GM21447 (cell line): Measurements from ENCODE around the gene DPM3.
"Not testable (repeated sequence)": the region's sequence is repeated elsewhere in the genome, so short reads cannot be mapped to it uniquely, and the experiment has no call there.

ENCODE experiments used
- ATAC-seq: cut with Tn5 transposase; IDR thresholded peaks from one replicate; pipeline ENCODE4 v1.9.1; 2021; ENCODE audit not compliant: unreplicated experiment

Gene DPM3

DNA sequence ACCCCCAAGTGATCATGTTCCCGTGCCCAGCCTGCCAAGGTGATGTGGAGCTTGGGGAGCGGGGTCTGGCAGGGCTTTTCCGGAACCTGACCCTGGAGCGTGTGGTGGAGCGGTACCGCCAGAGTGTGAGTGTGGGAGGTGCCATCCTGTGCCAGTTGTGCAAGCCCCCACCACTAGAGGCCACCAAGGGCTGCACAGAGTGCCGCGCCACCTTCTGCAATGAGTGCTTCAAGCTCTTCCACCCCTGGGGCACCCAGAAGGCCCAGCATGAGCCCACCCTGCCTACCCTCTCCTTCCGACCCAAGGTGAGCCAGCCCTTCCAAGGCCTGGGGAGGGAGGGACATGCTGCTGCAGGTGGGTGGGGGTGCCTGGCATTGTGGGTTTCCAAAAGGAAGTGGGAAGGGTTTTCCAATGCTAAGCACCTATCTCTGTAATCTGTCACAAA, 35.6 kb upstream of the DPM3 start:
- ATAC-seq = no peak

DNA sequence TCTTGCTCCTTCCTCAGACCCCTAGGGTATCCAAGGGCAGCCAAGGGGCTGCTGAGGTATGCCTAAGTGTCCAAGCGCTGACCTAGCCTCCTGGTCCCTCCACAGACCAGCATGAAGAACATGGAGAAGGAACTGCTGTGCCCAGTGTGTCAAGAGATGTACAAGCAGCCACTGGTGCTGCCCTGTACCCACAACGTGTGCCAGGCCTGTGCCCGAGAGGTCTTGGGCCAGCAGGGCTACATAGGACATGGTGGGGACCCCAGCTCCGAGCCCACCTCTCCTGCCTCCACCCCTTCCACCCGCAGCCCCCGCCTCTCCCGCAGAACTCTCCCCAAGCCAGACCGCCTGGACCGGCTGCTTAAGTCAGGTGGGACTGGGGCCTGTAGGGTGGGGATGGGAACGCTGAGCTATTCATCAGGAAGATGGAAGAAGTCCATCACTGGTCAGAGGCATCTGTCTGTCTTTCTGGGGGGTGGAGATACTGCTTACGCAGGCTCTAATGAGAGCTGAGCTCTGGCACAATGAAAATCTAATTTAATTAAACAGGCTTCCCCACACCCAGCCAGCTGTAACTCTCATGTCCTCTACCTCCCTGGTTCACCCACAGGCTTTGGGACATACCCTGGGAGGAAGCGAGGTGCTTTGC, 35.1 kb upstream of the DPM3 start:
- ATAC-seq = no peak

DNA sequence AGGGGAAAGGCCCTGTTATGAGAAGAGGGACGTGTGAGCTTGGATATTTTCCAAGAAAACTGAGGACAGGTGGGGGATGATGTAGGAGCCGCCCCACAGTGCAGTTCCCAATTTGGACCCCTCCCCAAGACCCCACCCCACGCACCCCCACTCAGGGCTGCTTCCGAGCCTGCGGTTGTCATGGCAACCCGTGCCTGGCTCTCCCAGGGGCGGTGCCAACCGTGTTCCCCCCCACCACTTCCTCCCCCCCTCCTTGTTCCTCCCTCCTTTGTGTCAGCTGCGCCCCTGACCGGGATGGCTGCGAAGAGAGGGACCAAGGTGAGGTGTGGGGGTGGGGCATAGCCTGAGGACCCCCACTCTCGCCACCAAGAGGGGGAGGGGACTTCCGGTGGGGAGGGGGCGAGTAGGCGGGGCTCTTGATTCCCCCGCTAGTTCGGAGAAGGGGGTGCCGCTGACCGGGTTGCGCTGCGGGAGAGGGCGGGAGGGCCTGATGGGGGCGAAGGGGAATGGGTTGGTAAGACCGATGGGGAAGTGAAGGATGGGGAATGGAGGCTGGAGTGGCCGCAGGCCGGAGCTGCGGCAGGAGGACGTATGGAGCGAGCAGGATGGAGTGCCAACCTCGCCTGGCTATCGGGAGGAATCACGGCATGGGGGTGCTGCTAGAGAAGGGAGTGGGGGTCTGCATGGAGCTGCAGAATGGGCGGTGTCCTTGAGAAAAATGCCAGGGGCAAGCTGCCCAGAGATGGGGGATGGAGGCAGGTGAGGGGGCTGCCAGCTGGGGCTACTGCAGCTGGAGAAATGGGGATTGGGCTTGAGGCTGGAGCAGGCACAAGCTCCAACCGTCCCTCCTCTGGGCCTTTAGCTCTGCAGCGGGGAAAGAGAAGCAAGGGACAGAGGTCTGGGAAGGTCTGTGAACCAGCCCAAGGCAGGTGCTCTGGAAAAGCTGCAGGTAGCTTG, 34.3 kb upstream of the DPM3 start:
- no peak for ATAC-seq

DNA sequence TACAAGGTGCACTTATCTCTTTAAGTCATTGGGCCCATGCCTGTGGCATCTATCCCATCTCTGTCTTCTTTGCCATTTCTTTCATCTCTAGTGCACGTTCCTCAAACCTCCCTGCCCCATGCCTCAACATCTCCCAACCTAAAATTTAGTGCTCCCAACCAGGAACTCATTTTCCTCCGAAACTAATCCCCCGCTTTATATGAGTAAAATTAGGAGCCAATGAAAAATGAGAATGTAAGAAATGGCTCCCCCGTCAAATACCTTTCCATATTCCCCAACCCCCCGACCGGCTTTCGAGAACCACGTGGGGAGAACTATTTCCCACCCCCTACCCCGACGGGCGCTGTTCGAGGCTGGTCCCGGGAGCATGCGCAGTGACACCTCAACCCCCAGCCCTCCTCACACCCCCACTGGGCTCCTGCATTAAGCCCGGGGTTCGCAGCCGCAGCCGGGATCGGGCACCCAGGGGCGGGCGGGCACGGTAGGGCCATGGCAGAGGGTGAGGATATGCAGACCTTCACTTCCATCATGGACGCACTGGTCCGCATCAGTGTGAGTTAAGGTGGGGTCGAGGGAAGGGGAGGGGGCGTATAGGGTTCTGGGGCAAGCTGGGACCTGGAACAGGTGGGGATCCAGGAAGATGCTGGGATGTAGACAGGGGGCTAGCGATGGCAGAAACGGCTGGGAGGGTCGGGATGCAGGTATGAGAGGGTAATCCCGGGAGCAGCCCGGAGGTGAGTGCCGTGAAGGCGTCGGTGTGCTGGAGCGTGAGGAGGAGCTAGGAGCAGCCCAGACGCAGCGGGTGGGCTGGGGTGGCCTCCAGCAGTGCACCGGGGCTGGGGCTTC, 33.4 kb upstream of the DPM3 start, which contains the start of gene TRIM46:
Gene TRIM46, plus strand, starts transcription at position 372 of the 846 bp plus-strand sequence. Its CDS starts 118 bp downstream, at position 490.
- peak; percentile 8 for ATAC-seq

DNA sequence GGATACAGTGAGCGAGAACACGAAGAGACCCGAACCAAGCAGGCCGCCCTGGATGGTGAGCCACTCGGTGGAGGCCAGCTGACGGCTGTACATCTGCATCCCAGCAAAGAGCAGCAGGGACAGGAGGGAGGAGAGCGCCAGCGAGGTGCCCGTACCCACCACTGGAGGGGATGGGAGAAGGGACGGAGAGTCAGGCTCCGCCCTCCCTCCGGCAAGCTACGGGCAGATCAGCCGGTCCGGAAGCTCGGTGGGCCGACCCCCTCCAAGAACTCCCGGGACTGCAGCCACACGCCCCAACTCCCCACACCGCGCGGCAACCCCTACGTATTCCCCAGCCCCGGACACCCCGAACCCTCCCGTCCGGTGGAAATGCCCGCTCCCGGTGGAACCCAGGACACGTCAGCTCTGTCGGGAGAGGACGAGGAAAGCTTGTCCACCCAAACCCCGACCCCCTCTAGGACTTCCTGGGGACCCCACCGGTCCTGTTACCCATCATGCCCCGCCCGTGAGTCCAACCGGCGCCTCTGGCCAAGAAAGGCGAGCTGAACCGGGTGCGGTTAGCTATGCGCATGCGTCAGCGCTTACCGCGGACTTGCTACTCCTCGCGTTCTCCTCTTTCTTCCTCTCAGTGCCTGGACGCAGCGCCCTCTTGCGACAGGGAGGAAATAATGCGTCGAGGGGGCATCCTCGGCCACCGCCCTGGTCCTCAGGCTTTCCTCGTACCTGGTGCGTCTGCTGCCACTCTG, 32.6 kb upstream of the DPM3 start, which contains the start of gene KRTCAP2:
Gene KRTCAP2, minus strand, starts transcription at position 573 of the 746 bp plus-strand sequence. Its CDS starts 80 bp downstream, at position 493.
- ATAC-seq = peak; percentile 70

DNA sequence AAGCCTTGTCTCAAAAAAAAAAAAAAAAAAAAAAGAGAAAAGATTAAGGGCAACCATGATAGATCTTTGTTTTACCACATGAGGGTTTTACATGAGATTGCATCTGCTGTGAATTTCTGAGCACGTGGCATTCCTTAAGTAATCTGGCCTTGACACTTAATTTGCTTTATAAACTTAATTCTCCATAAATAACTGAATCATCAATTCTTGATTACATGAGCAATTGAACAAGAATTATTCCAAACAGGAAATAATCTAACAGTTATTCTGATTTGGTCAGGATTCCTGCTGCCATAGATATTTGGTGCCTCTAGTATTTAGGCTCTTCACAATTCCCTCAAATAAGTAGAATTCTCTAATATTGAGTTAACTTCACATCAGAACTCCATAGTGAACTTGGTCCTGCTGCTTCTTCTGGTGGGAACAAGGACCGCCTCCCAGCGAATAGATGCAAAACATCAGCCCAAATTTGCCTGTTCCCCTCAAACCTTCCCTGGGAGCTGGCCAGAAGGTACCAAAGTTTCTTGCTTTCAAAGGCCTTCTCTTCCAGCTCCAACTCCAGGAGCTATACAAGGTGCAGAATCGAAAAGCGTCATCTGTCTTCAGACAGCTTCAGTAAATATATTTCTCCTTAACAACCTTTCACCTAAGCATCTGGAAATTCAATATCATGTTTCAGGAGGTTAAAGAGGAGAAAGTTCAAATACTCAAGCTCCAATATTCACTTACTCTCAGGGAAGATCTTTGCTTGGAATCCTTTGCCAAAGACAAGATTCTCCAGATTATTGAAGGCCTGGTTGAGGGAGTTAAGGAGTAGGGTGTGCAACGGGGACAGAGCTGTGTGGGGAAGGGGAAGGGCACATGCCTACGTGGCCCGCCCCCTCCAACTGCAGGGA, 31.8 kb upstream of the DPM3 start:
- peak; percentile 12 for ATAC-seq

DNA sequence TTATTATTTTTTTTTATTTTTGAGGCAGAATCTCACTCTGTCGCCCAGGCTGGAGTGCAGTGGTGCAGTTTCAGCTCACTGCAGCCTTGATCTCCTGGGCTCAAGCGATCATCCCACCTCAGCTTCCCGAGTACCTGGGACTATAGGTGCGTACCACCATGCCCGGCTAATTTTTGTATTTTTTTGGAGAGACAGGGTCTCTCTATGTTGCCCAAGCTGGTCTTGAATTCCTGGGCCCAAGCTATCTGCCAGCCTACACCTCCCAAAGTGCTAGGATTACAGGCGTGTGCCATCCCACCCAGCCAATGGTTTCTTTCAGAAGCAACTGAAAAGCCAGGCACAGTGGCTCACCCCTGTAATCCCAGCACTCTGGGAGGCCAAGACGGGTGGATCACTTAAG, 30.5 kb upstream of the DPM3 start:
- no peak for ATAC-seq

DNA sequence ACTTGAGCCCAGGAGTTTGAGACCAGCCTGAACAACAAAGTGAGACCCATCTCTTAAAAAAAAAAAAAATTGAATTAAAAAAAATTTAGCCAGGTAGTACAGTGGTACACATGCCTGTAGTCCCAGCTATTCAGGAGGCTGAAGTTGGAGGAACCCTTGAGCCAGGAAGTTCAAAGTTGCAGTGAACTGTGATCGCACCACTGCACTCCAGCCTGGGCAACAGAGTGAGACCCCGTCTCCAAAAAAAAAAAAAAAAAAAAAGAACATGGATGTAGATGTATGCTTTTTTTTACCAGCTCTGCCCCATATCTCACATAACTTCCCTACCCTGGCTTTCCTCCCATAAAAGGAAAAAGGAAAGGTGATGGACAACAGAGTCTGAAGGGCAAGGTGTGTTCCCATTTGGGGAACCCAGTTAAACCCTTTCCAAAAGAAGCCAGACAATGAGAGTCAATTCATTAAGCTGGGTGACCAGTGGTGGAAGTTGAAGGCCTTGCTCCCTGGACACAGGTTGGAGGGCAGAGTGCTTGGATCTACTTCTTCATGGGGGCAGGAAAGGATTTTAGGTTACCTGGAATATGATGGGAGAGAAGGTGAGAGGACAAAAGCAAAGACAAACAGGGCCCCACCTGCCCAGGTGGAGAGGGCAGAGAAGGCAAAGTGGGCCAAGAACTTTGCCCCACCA, 29.9 kb upstream of the DPM3 start:
- ATAC-seq = no peak

DNA sequence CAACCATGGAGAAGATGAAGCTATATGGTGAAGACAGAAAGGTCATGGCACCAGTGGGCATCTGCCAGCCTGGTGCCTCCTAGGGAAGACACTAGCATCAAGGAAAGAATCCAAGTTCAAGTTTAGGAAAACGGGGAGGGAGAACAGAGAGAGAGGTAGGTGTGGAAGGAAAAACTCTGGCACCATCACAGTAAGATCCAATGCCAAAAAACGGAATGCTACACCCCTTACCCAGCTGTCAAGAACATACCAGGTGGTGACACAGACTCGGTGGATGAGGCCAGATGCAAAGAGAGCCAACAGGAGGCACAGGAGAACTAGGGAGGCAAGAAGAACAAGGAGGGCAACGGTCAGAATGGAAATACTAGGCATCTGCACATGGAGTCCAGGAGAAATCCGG, 29.2 kb upstream of the DPM3 start:
- no peak for ATAC-seq

DNA sequence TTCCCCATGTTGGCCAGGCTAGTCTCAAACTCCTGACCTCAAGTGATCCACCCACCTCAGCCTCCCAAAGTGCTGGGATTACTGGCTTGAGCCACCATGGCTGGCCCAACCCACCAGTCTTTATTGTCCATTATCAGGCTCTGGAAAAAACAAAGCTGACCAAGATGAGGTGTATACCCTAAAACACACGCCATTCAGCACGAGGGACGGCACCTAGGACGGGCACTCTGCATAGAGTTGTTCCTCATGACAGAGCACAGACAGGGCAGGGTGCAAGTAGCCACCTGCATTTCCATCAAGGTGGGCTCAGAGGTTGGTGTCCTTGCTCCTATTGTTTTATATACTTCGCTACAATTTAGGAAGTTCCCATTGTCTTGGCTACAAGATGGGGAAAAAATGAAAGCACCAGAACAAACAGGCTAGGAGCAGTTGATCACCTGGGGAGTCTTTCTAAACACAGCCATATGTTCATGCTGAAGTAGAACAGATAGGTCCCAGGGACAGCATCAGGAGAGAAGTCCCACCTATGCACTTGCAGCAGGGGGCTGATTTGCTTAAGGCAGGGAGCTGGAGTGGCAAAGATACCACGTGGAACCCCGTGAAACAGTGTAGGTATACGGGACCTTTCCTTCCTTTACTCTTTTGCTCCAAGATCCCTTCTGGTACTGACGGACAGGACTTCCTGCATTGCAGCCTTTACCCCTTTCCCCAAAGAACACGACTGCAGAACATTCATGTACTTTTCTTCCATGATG, 28.3 kb upstream of the DPM3 start:
- no peak for ATAC-seq

DNA sequence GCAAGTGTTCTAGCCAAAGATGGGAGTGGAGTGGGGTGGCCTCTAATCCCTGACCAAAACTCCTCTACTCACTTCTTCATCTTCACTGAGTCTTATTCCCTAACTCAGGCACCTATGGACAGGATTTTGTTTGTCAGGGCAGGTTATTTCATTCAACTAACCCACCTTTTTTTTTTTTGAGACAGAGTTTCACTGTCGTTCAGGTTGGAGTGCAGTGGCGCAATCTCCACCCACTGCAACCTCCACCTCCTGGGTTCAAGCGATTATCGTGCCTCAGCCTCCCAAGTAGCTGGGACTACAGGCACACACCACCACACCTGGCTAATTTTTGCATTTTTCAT, 27.7 kb upstream of the DPM3 start:
- not testable (repeated sequence) for ATAC-seq

DNA sequence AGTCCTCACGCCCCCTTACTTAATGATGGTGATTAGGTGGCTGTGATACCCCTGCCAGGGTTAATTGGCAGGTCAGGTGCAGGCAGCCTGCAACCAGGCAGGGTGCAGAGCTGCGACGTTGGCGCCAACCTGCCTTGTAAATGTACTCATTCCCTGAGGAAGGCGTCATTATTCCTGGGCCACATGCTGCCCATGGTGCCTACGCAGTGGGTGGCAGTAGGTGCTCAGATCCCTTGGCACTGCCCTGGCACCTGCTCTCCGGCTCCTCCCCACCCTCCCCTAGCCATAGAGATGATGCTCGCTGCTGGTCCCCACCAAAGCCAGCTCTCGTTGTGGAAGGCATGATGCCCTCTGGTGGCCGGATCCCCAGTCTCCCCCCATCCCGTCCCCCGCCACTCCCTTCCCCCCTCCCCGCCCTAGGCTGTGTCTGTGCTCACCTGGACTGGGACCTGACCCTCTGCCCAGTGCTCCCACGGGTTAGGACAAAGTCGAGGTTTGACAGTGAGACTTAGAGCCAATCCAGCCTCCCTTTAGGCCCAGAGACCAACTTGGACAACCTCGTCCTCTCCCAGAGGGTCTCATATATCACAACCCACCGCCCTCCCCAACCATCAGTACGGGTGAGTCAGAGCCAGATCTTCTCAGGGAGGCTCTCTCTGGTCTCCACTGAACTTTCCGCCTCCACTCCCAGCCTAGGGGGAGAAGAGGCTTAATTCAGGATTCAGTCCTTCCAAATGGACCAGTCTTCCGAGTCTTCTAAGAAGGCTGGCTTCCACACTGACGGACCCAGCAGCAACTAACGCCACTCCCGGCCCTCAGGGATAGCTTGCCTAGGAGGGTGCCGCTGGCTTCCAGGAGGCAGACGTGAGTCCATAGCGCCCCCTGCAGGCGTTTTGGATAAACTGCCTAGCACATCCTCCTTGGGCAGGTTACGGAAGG, 27.1 kb upstream of the DPM3 start:
- no peak for ATAC-seq

DNA sequence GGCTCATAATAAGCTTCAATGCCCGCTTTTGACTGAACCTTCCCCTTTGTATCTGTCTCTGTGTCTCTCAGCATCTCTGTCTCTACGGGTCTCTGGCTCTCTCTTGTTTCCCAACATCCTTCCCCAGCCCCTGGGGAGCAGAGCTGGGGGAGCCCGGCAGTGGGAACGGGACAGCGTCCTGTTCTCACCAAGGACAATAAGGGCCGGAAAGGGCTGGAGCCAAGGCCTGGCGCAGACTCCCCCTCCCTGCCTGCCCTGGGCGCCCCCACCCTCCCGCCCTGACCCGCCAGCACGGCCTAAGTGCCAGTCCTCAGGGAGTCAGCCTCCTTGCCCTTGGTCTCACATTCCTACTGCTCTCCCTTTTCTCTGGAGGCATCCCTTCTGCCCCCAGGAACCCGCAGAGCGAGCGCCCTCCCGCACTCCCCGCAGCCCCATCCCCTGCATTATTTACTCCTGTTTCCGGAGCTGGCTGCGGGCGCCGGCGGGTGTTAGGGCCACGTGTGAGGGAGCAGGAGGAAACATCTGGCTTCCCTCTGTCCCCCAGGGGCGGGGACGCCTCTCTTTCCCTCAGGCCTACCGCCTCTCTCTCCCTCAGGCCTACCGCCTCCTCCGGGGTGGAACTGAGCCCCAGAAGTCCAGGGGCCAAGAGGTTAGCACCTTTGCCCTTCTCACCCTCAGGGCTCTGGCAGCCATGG, 26.3 kb upstream of the DPM3 start:
- no peak for ATAC-seq

DNA sequence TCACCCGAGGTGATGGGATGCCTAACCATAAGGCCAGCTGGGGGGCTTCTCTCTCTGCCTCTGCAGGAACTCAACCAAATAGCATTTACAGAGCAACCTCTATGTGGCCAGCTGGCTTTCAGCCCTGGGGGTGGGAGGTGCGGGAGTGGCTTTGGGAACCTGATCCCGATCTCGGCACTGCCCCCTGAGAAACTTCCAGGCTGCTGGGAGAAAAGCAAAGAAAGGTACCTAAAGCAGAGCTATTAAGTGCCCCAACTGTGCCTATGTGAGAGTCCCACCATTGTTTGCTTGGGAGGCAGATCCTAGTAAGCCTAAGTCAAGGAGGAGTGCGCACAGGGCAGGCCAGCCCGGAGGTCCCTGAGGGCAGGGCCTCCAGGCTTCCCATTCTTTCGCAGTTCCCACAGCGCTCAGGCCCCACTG, 25.7 kb upstream of the DPM3 start:
- ATAC-seq = no peak

DNA sequence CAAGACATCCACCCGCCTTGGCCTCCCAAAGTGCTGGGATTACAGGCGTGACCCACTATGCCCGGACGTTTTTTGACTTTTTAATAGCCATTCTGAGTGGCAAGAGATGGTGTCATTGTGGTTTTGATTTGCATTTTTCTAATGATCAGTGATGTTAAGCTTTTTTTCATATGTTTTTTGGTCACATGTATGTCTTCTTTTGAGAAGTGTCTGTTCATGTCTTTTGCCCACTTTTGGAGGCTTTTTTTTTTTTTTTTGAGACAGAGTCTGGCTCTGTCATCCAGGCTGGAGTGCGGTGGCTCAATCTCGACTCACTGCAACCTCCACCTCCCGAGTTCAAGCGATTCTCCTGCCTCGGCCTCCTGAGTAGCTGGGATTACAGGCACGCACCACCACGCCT, 24.3 kb upstream of the DPM3 start:
- ATAC-seq = not testable (repeated sequence)

DNA sequence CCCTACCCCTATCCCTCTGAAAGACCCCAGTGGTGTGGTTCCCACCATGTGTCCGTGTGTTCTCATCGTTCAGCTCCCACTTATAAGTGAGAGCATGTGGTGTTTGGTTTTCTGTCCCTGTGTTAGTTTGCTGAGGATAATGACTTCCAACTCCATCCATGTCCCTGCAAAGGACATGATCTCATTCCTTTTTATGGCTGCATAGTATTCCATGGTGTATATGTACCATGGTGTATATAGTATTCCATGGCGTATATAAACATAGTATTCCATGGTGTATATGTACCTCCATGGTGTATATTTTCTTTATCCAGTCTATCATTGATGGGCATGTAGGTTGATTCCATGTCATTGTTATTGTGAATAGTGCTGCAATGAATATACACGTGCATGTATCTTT, 23.5 kb upstream of the DPM3 start:
- ATAC-seq = not testable (repeated sequence)
